GM23248 (cell line): ENCODE data around the gene DYRK1B.

Experiments
- EZH2 ChIP-seq: fragments of 200-600 bp; sonication (generic); IDR thresholded peaks from 2 replicates; pipeline ENCODE4 v1.6.1; 2018; ENCODE audit warnings: antibody characterized with exemption, mild to moderate bottlenecking; ENCODE audit not compliant: insufficient read depth, poor library complexity, severe bottlenecking
- EZH2phosphoT487 ChIP-seq: fragments of 200-600 bp; sonication (generic); IDR thresholded peaks from 2 replicates; pipeline ENCODE4 v1.6.1; 2018; ENCODE audit warnings: antibody characterized with exemption, moderate library complexity, mild to moderate bottlenecking, low read depth; ENCODE audit not compliant: insufficient read depth

DNA sequence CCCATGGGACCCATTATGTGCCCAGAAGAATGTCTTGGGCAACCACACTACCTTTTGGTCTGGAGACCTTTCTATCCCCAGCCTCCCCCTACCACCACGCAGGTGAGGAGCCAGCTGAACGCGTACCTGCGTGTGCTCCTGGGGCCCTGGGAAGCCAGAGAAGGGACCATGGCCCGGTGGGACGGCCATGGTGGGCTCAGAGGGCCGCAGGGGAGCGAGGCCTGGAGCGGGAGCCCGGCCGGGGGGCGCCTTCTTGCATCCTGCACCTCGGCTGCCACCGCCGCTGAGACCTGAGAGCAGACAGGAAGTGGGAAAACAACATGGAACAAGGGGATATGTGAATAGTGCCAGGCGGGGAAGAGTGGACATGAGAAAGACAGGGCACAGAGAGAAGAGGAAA, 2.3 kb downstream of the DYRK1B start:
- TF ChIP-seq EZH2 (no peak), EZH2phosphoT487 (no peak)
